AG04449 (cell line): ENCODE data around the gene EXD3.

Source experiments
- CTCF ChIA-PET: fragments of 350-600 bp; formaldehyde crosslinking; extraction: SDS; loops from one replicate; lab custom pipeline; 2021; ENCODE audit warnings: antibody characterized with exemption; lab: Yijun Ruan, JAX
- POLR2A ChIA-PET: fragments of 400-600, 350-600 bp; formaldehyde crosslinking; extraction: SDS; loops from one replicate; lab custom pipeline; 2020; ENCODE audit warnings: antibody characterized with exemption, inconsistent platforms; lab: Yijun Ruan, JAX
- DNase-seq: peaks from one replicate; pipeline ENCODE4 v3.0.0-alpha.2; 2010; ENCODE audit warnings: low read depth, low spot score
- H3K4me3 ChIP-seq: 2 replicates; pipeline ENCODE4 v1.5.1; 2011; ENCODE audit warnings: low read depth, mild to moderate bottlenecking, control low read depth, low read length
- TF ChIP-seq, protein P1 (sequence below): IDR thresholded peaks from one replicate; pipeline ENCODE4 v1.5.1; 2011; ENCODE audit warnings: mild to moderate bottlenecking, moderate library complexity, low read length, control low read depth, inconsistent platforms; ENCODE audit not compliant: insufficient read depth; ENCODE audit errors: missing control alignments

Gene EXD3

DNA sequence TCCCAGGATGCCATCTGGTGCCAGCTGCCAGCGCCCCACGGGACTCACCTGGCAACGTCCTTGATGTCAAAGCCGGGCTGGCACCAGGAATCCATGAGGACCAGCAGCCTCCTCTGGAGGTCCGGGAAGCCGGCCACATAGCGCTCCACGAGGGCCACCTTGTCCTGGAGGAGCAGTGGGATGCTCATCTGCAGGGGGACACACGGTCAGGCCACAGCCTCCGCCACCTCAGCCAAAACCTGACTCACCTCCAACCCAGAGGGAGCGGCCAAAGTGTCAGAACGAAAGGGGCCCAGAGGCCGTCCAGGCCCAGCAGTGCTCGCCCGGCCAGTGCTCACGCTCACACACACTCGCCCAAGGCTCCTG lies 56.5 kb downstream of the EXD3 start:
- POLR2A ChIA-PET: no interaction called here
- H3K4me3 ChIP-seq: no peak overlapping the region
- TF ChIP-seq, protein P1, sequence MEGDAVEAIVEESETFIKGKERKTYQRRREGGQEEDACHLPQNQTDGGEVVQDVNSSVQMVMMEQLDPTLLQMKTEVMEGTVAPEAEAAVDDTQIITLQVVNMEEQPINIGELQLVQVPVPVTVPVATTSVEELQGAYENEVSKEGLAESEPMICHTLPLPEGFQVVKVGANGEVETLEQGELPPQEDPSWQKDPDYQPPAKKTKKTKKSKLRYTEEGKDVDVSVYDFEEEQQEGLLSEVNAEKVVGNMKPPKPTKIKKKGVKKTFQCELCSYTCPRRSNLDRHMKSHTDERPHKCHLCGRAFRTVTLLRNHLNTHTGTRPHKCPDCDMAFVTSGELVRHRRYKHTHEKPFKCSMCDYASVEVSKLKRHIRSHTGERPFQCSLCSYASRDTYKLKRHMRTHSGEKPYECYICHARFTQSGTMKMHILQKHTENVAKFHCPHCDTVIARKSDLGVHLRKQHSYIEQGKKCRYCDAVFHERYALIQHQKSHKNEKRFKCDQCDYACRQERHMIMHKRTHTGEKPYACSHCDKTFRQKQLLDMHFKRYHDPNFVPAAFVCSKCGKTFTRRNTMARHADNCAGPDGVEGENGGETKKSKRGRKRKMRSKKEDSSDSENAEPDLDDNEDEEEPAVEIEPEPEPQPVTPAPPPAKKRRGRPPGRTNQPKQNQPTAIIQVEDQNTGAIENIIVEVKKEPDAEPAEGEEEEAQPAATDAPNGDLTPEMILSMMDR: no peak
- no peak for DNase-seq
- CTCF ChIA-PET: no interaction called here

DNA sequence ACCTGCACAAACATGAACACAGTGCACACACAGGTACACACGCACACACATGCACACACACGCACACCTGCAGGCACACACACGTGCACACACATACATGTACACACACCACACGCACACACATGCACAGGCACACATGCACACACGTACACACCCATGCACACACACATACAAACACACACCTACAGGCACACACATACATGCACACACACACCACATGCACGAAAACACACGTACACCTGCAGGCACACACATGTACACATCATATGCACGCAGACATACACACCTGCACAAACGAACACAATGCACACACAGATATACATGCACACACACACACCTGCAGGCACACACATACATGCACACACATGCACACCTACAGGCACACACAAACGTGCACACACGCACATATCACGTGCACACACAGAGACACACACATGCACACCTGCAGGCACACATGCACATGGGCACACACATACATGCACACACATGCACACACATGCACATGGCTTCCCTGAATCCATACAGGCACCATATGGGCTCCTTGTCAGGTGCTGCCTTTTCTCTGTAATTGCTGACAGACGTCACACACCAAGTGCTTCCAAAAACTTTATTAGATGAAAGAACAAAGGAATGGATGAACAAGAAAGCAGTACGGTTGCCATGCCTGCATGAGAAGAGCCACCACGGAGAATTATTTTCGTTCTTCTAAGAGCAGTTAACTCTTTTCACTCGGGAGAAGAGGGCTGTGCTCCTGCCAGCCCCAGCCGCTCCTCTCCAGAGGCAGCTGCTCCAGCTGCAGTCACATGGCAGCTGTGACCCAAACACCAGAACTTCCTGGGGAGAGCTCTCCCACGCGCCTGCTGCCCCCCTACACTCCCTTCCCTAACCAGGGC lies 57.2 kb downstream of the EXD3 start:
- no peak for DNase-seq
- TF ChIP-seq, protein P1: no peak
- no peak overlapping the region for H3K4me3 ChIP-seq
- POLR2A ChIA-PET: no interaction called here
- CTCF ChIA-PET: no interaction called here

DNA sequence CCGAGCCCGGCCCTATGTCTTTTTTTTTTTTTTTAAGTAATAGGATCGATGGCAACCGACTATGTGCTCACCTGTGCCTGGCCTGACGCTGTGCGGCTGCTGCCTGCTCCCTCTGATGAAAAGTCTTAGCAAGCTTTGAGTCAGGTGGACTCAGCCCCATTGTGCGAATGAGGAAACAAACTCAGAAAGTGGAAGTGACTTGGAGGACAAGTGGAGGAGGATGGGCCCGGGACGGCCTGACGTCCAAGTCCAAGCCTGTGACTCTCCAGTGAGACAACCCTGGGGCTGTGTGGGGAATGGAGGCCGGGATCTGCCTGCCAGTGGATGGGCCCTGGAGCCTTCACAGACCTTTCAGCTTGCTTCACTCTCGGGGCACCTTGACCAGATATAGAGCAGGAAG lies 57.9 kb downstream of the EXD3 start:
- no peak for DNase-seq
- no peak overlapping the region for H3K4me3 ChIP-seq
- ChIA-PET CTCF (no interaction called here), POLR2A (no interaction called here)
- TF ChIP-seq, protein P1: no peak

DNA sequence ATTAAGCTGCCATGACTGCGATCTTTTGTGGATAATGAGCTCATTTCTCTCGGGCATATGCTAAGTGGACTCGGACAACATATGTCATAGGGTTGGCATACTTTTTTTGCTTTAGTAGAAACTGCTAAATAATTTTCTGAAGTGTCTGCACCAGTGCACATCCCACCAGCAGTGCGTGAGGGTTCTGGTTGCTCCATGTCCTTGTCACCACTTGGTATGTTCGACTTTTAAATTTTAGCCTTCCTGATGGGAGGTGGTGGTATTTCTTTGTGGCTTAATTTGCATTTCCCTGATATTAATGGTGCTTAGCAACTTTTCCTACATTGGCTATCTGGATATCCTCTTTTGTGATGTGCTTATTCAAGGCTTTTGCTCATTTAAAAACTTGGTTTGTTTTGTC lies 63.1 kb downstream of the EXD3 start:
- H3K4me3 ChIP-seq: no peak overlapping the region
- TF ChIP-seq, protein P1: no peak
- POLR2A ChIA-PET: no interaction called here
- CTCF ChIA-PET: no interaction called here
- DNase-seq: no peak

DNA sequence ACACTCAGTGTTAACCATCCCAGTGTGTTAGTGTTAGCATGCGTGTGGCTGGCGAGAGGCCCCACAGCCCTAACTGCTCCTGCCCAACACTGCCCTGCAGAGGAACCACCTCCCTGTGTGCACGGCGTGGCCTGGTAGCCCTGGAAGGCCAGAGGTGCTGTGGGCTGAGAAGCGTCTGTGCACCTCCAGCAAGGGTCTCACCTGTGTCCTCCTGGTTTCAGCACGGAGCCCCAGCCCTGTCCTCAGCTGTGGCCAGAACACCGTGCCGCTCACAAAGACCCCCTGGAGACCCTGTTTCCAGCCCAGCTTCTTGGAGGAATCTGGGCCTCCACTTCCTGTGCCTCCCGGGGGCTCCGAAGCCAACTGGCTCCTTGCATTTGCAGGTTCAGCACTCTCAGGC lies 64.8 kb downstream of the EXD3 start:
- TF ChIP-seq, protein P1: no peak
- ChIA-PET POLR2A (no interaction called here), CTCF (no interaction called here)
- H3K4me3 ChIP-seq: no peak overlapping the region
- no peak for DNase-seq

DNA sequence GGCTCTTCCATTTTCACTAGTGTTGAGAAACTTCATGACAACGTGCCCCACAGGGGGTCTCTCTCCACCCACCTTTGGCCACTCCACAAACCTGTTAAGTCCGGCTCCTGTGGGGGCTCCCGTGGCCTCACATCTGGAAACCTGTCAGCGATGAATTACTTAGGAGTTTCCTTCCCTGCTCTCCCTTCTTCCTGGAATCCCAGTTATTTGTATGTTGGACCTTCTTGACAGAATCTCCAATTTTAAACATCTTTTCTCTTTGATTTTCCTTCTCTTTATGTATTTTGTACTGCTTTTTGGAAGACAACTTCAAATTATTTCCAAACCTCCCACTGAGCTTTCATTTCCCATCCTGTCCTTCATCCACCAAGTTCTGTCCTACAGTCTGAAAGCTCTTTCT lies 65.8 kb downstream of the EXD3 start:
- POLR2A ChIA-PET: no interaction called here
- H3K4me3 ChIP-seq: no peak overlapping the region
- CTCF ChIA-PET: no interaction called here
- TF ChIP-seq, protein P1: no peak
- DNase-seq: no peak
